ENCODE measurements around the gene HUWE1.

HUWE1 gene

GRCh38 chrX:53606456-53606855, 80.1 kb downstream of the HUWE1 start:
- Histone ChIP-seq H3K27ac (ENCODE audit: poor library complexity, severe bottlenecking) (no peak overlapping the region), H3K27me3 (ENCODE audit: insufficient read depth, poor library complexity, severe bottlenecking) (no peaks in the 10 kb centered on the region), H3K4me1 (ENCODE audit: insufficient read depth, poor library complexity, severe bottlenecking) (no peaks in the 10 kb centered on the region), H3K4me3 (ENCODE audit: severe bottlenecking) (no peak overlapping the region), H3K36me3 (ENCODE audit: low read depth) (peaks cover 85% of the 10 kb centered on the region), H3K9me3 (ENCODE audit: severe bottlenecking) (no peaks in the 10 kb centered on the region)
- TF ChIP-seq CTCF (IDR thresholded peaks at IDR 0.05; ENCODE audit: poor library complexity, severe bottlenecking): no peak
- no peak for DNase-seq (ENCODE audit: low spot score)
- ATAC-seq (ENCODE audit: low read depth): no peak

- DNase-seq (ENCODE audit: low spot score) (no peak), ATAC-seq (ENCODE audit: low read depth) (no peak)
- H3K4me1 ChIP-seq (ENCODE audit: insufficient read depth, poor library complexity, severe bottlenecking): no peaks in the 10 kb centered on the region
- no peaks in the 10 kb centered on the region for H3K27me3 ChIP-seq (ENCODE audit: insufficient read depth, poor library complexity, severe bottlenecking)
- no peak overlapping the region for H3K27ac ChIP-seq (ENCODE audit: poor library complexity, severe bottlenecking)
- peaks cover 88% of the 10 kb centered on the region for H3K36me3 ChIP-seq (ENCODE audit: low read depth)
- H3K4me3 ChIP-seq (ENCODE audit: severe bottlenecking): no peak overlapping the region
- TF ChIP-seq CTCF (IDR thresholded peaks at IDR 0.05; ENCODE audit: poor library complexity, severe bottlenecking): no peak
- H3K9me3 ChIP-seq (ENCODE audit: severe bottlenecking): no peaks in the 10 kb centered on the region
Observed at GRCh38 chrX:53605004-53605403, 81.5 kb downstream of the HUWE1 start.

- peaks cover 77% of the 10 kb centered on the region for H3K36me3 ChIP-seq (ENCODE audit: low read depth)
- no peak for DNase-seq (ENCODE audit: low spot score)
- H3K4me3 ChIP-seq (ENCODE audit: severe bottlenecking): no peak overlapping the region
- ATAC-seq (ENCODE audit: low read depth): no peak
- H3K27ac ChIP-seq (ENCODE audit: poor library complexity, severe bottlenecking): no peak overlapping the region
- H3K4me1 ChIP-seq (ENCODE audit: insufficient read depth, poor library complexity, severe bottlenecking): no peaks in the 10 kb centered on the region
- no peak for TF ChIP-seq CTCF (IDR thresholded peaks at IDR 0.05; ENCODE audit: poor library complexity, severe bottlenecking)
- no peaks in the 10 kb centered on the region for H3K9me3 ChIP-seq (ENCODE audit: severe bottlenecking)
- H3K27me3 ChIP-seq (ENCODE audit: insufficient read depth, poor library complexity, severe bottlenecking): no peaks in the 10 kb centered on the region
Observed at GRCh38 chrX:53599781-53600396, 86.6 kb downstream of the HUWE1 start.

GRCh38 chrX:53598169-53598568, 88.3 kb downstream of the HUWE1 start:
- Histone ChIP-seq H3K9me3 (ENCODE audit: severe bottlenecking) (no peaks in the 10 kb centered on the region), H3K36me3 (ENCODE audit: low read depth) (peaks cover 77% of the 10 kb centered on the region), H3K4me1 (ENCODE audit: insufficient read depth, poor library complexity, severe bottlenecking) (no peaks in the 10 kb centered on the region), H3K27ac (ENCODE audit: poor library complexity, severe bottlenecking) (no peak overlapping the region), H3K4me3 (ENCODE audit: severe bottlenecking) (no peak overlapping the region), H3K27me3 (ENCODE audit: insufficient read depth, poor library complexity, severe bottlenecking) (no peaks in the 10 kb centered on the region)
- ATAC-seq (ENCODE audit: low read depth) (no peak), DNase-seq (ENCODE audit: low spot score) (no peak)
- TF ChIP-seq CTCF (IDR thresholded peaks at IDR 0.05; ENCODE audit: poor library complexity, severe bottlenecking): no peak

GRCh38 chrX:53595266-53595810, 91.2 kb downstream of the HUWE1 start:
- Histone ChIP-seq H3K4me1 (ENCODE audit: insufficient read depth, poor library complexity, severe bottlenecking) (no peaks in the 10 kb centered on the region), H3K9me3 (ENCODE audit: severe bottlenecking) (no peaks in the 10 kb centered on the region), H3K36me3 (ENCODE audit: low read depth) (peaks cover 84% of the 10 kb centered on the region), H3K27me3 (ENCODE audit: insufficient read depth, poor library complexity, severe bottlenecking) (no peaks in the 10 kb centered on the region), H3K27ac (ENCODE audit: poor library complexity, severe bottlenecking) (no peak overlapping the region), H3K4me3 (ENCODE audit: severe bottlenecking) (no peak overlapping the region)
- DNase-seq (ENCODE audit: low spot score) (no peak), ATAC-seq (ENCODE audit: low read depth) (no peak)
- no peak for TF ChIP-seq CTCF (IDR thresholded peaks at IDR 0.05; ENCODE audit: poor library complexity, severe bottlenecking)
